Ovary (tissue), 9 donors: ENCODE data around the gene NDUFS3. TPM values are rescaled to one million over a fixed set of nuclear protein-coding genes. Genes with fewer than 3 reads are reported as not detected.
"Not testable (repeated sequence)": the region's sequence is repeated elsewhere in the genome, so short reads cannot be mapped to it uniquely, and the experiment has no call there.

Experiments
- DNase-seq, 5 donors: peaks; one replicate each; pipeline ENCODE4 v3.0.0-alpha.2; 2019 to 2020
- H3K27ac ChIP-seq, 2 donors: fragments of 200-600 bp; one replicate each; pipeline versions ENCODE4 v1.5.1 to v1.8.0; 2019 to 2022
- H3K27me3 ChIP-seq: fragments of 200-600 bp; one replicate; pipeline ENCODE4 v1.8.0; 2022
- H3K36me3 ChIP-seq: fragments of 200-600 bp; sonication (generic); one replicate; pipeline ENCODE4 v1.5.1; 2019
- H3K4me1 ChIP-seq: one replicate; pipeline ENCODE4 v1.8.1; 2013; ENCODE audit warnings: mild to moderate bottlenecking, moderate library complexity; ENCODE audit not compliant: insufficient read depth
- H3K4me3 ChIP-seq: fragments of 200-600 bp; sonication (generic); one replicate; pipeline ENCODE4 v1.5.1; 2017
- H3K9me3 ChIP-seq, 2 donors: fragments of 200-600 bp in 1 of 2; sonication (generic) in 1 of 2; one replicate each; pipeline versions ENCODE4 v1.5.1 to v1.8.1; 2013 to 2019; ENCODE audit warnings: mild to moderate bottlenecking in 1 of 2, moderate library complexity in 1 of 2
- EP300 ChIP-seq: sonication (generic); formaldehyde crosslinking; IDR thresholded peaks from one replicate; pipeline ENCODE4 v1.6.1; 2017; ENCODE audit warnings: antibody characterized with exemption
- POLR2A ChIP-seq: fragments of 450-650 bp; IDR thresholded peaks from one replicate; pipeline ENCODE4 v1.6.1; 2017; ENCODE audit warnings: antibody characterized with exemption, mild to moderate bottlenecking, moderate library complexity
- WGBS, 3 donors: extraction: QIAGEN DNeasy Blood & Tissue Kit in 1 of 3; methylation state at CpG; one replicate each; pipeline versions ENCODE4 v1.1.5 to v1.1.7; 2013 to 2017; 5-methylcytosine and 5-hydroxymethylcytosine counted together
- intact Hi-C, 4 donors: fragments of 100-400 bp; cut with DNase I; formaldehyde crosslinking; loops; one replicate each; pipeline versions ENCODE4 v1.11.0 to v1.15.1; 2022 to 2023
- polyA plus RNA-seq, 2 donors: library from polyadenylated mRNA; stranded (reverse); fragments of 200-250 nt in 1 of 2; fragments of 350-450 nt in 1 of 2; fragmentation: Illumina TruSeq in 1 of 2; extraction: RNeasy Lipid Tissue Mini Kit (QIAGEN cat#74804) in 1 of 2; gene quantifications; one replicate each; pipeline ENCODE4 v1.2.3, GENCODE V29; 2013 to 2014
- total RNA-seq, 7 donors: library from RNA; depleted of rRNA in 2 of 7; stranded (reverse); fragments of >200 nt in 2 of 7; fragmentation: NEBNext Ultra II Directional in 3 of 7; extraction: Animal tissue kit (Norgen Biotek cat#: 25700) in 3 of 7; gene quantifications; one replicate each; pipeline versions ENCODE4 v1.1.0 to v1.2.4, GENCODE V29; 2016 to 2023
- TF ChIP-seq, protein P1 (sequence below), 3 donors: fragments of 450-650 bp in 2 of 3; fragments of 200-600 bp in 1 of 3; IDR thresholded peaks; one replicate each; pipeline versions ENCODE4 v1.5.1 to v1.8.0; 2016 to 2022; ENCODE audit warnings: antibody characterized with exemption in 3 of 3, mild to moderate bottlenecking in 1 of 3
- donor health status: DM: no; HTN: no; CAD: no; lungs with moderate emphysema.
- donor health status: DM: no; HTN: no; CAD: no.
- donor health status: Bipolar disorder and iron deficiency.
- donor health status: DM: yes; HTN: yes; CAD: no.
- donor health status: DM: no; HTN: no; CAD: no.
- donor health status: DM: yes; HTN: yes; CAD: no.

The NDUFS3 gene
- total and polyA plus RNA-seq, 9 donors, result 40.8 to 76.9 (median 61.4) TPM

DNA sequence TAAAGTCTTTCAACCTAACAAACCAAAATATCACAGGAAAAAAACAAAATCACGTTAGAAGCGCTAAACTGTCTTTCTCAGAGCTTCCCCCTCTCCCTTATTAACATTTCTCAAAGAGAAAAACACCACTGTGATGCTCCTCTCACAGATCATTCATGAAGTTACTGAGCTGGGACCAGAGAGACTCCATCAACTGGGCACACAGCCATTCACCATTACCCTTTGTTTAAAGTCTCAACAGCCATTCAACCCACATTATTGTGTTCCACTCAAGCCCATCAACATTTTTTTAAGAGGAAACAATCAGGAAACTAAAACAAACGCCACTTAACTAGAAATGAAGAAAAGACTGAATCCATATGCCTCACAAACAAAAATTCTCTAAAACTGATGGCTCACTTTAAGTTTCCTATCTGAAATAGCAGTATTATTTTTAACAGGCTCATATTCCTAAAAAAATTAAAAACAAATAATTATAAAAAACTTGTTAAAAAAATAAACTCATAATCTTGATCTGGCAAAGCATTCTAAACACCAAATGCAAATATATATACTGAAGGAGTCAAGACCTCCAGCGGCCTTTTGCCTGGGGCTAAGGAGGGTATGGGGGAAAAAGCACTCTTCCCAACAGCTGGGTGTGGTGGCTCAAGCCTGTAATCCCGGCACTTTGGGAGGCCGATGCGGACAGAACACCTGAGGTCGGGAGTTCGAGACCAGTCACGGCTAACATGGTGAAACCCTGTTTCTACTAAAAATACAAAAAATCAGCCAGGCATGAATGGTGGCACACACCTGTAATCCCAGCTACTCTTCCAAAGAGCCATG is 39.9 kb upstream of the NDUFS3 start:
- no peaks in the 10 kb centered on the region for H3K27me3 ChIP-seq
- TF ChIP-seq POLR2A (no peak), EP300 (no peak)
- TF ChIP-seq, protein P1, sequence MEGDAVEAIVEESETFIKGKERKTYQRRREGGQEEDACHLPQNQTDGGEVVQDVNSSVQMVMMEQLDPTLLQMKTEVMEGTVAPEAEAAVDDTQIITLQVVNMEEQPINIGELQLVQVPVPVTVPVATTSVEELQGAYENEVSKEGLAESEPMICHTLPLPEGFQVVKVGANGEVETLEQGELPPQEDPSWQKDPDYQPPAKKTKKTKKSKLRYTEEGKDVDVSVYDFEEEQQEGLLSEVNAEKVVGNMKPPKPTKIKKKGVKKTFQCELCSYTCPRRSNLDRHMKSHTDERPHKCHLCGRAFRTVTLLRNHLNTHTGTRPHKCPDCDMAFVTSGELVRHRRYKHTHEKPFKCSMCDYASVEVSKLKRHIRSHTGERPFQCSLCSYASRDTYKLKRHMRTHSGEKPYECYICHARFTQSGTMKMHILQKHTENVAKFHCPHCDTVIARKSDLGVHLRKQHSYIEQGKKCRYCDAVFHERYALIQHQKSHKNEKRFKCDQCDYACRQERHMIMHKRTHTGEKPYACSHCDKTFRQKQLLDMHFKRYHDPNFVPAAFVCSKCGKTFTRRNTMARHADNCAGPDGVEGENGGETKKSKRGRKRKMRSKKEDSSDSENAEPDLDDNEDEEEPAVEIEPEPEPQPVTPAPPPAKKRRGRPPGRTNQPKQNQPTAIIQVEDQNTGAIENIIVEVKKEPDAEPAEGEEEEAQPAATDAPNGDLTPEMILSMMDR (IDR thresholded peaks at IDR 0.05), result no peak
- no peak overlapping the region for H3K27ac ChIP-seq
- no peaks in the 10 kb centered on the region for H3K9me3 ChIP-seq
- H3K36me3 ChIP-seq, result no peaks in the 10 kb centered on the region
- intact Hi-C loops, result no loop called here
- DNase-seq, result no peak
- 54 to 69% (median 58%) methylated on average over 10 of the region's 10 CpGs for WGBS, 3 donors
- peaks cover 13% of the 10 kb centered on the region for H3K4me1 ChIP-seq
- H3K4me3 ChIP-seq, result peak overlapping the region; percentile 16

DNA sequence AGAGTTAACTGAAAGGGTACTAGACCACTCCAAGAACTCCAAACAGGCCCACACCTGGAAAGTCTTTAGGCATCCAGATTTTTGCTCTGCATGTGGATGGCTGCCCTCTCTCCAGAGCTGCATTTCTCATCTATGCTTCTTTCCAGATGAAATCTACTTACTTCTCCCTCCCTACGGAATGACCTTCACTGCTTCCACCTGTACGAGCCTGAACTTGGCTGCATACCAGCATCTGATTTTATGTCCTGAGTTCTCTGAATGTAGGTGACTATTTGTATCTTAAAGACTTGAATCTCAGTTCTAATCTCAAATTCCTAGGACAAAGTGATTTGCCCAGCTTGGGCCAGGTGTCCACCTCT is 39.2 kb upstream of the NDUFS3 start:
- Histone ChIP-seq H3K27ac (no peak overlapping the region), H3K9me3 (no peaks in the 10 kb centered on the region), H3K27me3 (no peaks in the 10 kb centered on the region), H3K36me3 (no peaks in the 10 kb centered on the region), H3K4me1 (peaks cover 13% of the 10 kb centered on the region), H3K4me3 (no peak overlapping the region)
- no peak for DNase-seq
- 47 to 53% (median 50%) methylated on average over 2 of the region's 2 CpGs for whole genome bisulfite sequencing, 3 donors
- TF ChIP-seq EP300, result no peak
- TF ChIP-seq, protein P1 (IDR thresholded peaks at IDR 0.05), result no peak
- TF ChIP-seq POLR2A, result no peak
- intact Hi-C loops, result loop anchor here in 1 of 4 donors (10.0 kb wide), 1 partner anchor 55 kb away; no protein-coding TSS in a partner anchor

DNA sequence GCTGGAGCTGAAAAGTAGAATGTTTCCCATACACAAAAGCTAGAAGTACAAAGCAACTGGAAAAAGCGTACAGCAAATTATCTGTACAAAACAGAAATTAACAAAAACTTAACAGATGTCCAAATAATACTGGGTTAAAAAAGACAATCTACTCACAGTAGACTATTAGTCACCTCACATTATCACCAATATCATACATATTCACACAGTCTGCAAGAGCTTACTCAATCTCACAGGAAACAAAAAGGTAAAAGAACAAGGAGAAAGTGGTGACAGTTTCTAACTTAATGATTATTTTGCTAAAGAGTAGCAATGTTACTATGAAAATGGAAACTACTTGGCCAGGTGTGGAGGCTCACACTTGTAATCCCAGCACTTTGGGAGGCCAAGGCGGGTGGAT is 37.8 kb upstream of the NDUFS3 start:
- Histone ChIP-seq H3K36me3 (no peaks in the 10 kb centered on the region), H3K9me3 (no peaks in the 10 kb centered on the region), H3K27me3 (no peaks in the 10 kb centered on the region), H3K4me3 (no peak overlapping the region), H3K27ac (no peak overlapping the region), H3K4me1 (peaks cover 13% of the 10 kb centered on the region)
- intact Hi-C loops, result loop anchor here in 1 of 4 donors (10.0 kb wide), 1 partner anchor 56 kb away; no protein-coding TSS in a partner anchor
- no peak for DNase-seq
- 74 to 86% (median 81%) methylated on average over 2 of the region's 2 CpGs for WGBS, 3 donors
- TF ChIP-seq, protein P1 (IDR thresholded peaks at IDR 0.05), result no peak
- TF ChIP-seq POLR2A (no peak), EP300 (no peak)

DNA sequence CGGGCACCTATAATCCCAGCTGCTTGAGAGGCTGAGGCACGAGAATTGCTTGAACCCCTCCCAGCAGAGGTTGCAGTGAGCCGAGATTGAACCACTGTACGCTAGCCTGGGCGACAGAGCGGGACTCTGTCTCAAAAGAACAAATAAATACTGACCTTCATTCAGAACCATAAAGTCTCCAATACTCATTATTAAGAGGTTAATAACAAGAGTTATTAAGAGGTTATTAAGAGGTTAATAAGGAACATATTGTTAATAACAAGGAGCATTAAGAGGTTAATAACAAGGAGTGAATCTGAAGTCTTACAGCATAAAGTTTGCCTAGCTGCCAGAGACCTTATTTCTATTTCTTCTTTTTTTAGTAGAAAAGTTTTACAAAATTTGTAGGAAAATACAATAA is 33.6 kb upstream of the NDUFS3 start:
- H3K27ac ChIP-seq, result no peak overlapping the region
- H3K4me1 ChIP-seq, result peaks cover 8% of the 10 kb centered on the region
- intact Hi-C loops, result loop anchor here in 1 of 4 donors (10.0 kb wide), 1 partner anchor 60 kb away; no protein-coding TSS in a partner anchor
- 95 to 97% (median 95%) methylated on average over 6 of the region's 6 CpGs for WGBS, 3 donors
- H3K27me3 ChIP-seq, result no peaks in the 10 kb centered on the region
- DNase-seq, result no peak
- H3K4me3 ChIP-seq, result no peak overlapping the region
- H3K36me3 ChIP-seq, result no peaks in the 10 kb centered on the region
- no peaks in the 10 kb centered on the region for H3K9me3 ChIP-seq
- TF ChIP-seq, protein P1 (IDR thresholded peaks at IDR 0.05), result no peak
- TF ChIP-seq POLR2A (no peak), EP300 (no peak)

DNA sequence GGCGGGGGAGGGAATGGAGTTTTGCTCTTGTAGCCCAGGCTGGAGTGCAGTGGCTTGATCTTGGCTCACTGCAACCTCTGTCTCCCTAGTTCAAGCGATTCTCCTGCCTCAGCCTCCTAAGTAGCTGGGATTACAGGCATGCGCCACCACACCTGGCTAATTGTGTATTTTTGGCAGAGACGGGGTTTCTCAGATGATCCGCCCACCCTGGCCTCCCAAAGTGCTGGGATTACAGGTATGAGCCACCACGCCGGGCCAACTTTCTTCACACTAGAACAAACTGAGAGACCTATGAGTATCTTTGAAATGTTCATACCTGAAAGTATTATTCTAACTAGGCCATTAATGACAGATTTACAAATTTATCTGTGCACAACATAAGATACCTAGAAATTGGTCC is 32.6 kb upstream of the NDUFS3 start:
- DNase-seq, H3K27ac ChIP-seq, H3K36me3 ChIP-seq, H3K4me3 ChIP-seq, H3K9me3 ChIP-seq, H3K27me3 ChIP-seq, H3K4me1 ChIP-seq: not testable (repeated sequence)
- intact Hi-C loops, result loop anchor here in 1 of 4 donors (10.0 kb wide), 1 partner anchor 61 kb away; no protein-coding TSS in a partner anchor
- WGBS, 3 donors, result 88 to 100% (median 96%) methylated on average over 7 of the region's 7 CpGs
